A549 (cell line): Measurements from ENCODE around the gene URI1. TPM values are rescaled to one million over a fixed set of nuclear protein-coding genes. Genes with fewer than 3 reads are reported as not detected.

ENCODE experiments used
- ATAC-seq, 2 experiments: fragments of 200-7000 bp in 1 of 2; fragments of >200 bp in 1 of 2; cut with Nextera tagmentation in 1 of 2; cut with Tn5 transposase in 1 of 2; 3 replicates each; pipeline versions ENCODE4 v1.8.0 to v1.9.1; 2018 to 2020; ENCODE audit warnings: mild to moderate bottlenecking in 1 of 2, moderate library complexity in 1 of 2
- CTCF ChIA-PET: fragments of 300-600 bp; sonication (Branson Sonifier 250); formaldehyde crosslinking; extraction: SDS; loops from one replicate; lab custom pipeline; 2021; ENCODE audit warnings: antibody characterized with exemption, inconsistent platforms; lab: Yijun Ruan, JAX
- POLR2A ChIA-PET: fragments of 350-600 bp; formaldehyde crosslinking; extraction: SDS; loops from one replicate; lab custom pipeline; 2021; ENCODE audit warnings: antibody characterized with exemption, inconsistent platforms; lab: Yijun Ruan, JAX
- DNase-seq, 2 experiments: peaks; one replicate each; pipeline versions ENCODE4 v3.0.0 to v3.0.0-alpha.2; 2011 to 2016; ENCODE audit warnings: low read depth in 1 of 2, low spot score in 1 of 2
- FAIRE-seq: peaks from 2 replicates; lab custom pipeline; 2011; peaks lifted over from hg19 to GRCh38; lab: Jason Lieb, UNC
- H3K27ac ChIP-seq, 2 experiments: fragments of >200 bp; sonication (Bioruptor Twin); formaldehyde crosslinking; 3 replicates each; pipeline ENCODE4 v1.5.1; 2016 to 2017
- H3K4me1 ChIP-seq: fragments of >200 bp; sonication (Bioruptor Twin); formaldehyde crosslinking; 3 replicates; pipeline ENCODE4 v1.6.1; 2016
- H3K4me2 ChIP-seq: fragments of >200 bp; sonication (Bioruptor Twin); formaldehyde crosslinking; 3 replicates; pipeline ENCODE4 v1.6.1; 2016
- H3K4me3 ChIP-seq: fragments of >200 bp; sonication (Bioruptor Twin); formaldehyde crosslinking; 3 replicates; pipeline ENCODE4 v1.5.1; 2016
- H3K9me3 ChIP-seq: fragments of >200 bp; sonication (Bioruptor Twin); formaldehyde crosslinking; 3 replicates; pipeline ENCODE4 v1.6.1; 2016
- CBX8 ChIP-seq: fragments of 200-600 bp; sonication (generic); IDR thresholded peaks from 2 replicates; pipeline ENCODE4 v1.6.1; 2016
- EP300 ChIP-seq, 2 experiments: fragments of >200 bp; sonication (Bioruptor Twin); formaldehyde crosslinking; IDR thresholded peaks; 2 replicates in 1 of 2; 3 replicates in 1 of 2; pipeline ENCODE4 v1.6.1; 2016 to 2017
- FOSL2 ChIP-seq, 2 experiments: fragments of 450-650 bp in 1 of 2; fragments of >200 bp in 1 of 2; sonication (Bioruptor Twin) in 1 of 2; formaldehyde crosslinking; IDR thresholded peaks; 2 replicates each; pipeline versions ENCODE4 v1.5.0 to v1.6.1; 2016 to 2020; ENCODE audit warnings: mild to moderate bottlenecking in 1 of 2, moderate library complexity in 1 of 2
- FOXS1 ChIP-seq: fragments of 250-450 bp; sonication (Bioruptor Pico); IDR thresholded peaks from 2 replicates; pipeline ENCODE4 v1.5.0; 2020; ENCODE audit warnings: mild to moderate bottlenecking, moderate library complexity
- GATA3 ChIP-seq: IDR thresholded peaks from 2 replicates; pipeline ENCODE4 v1.6.1; 2012; ENCODE audit warnings: borderline replicate concordance
- HEYL ChIP-seq: fragments of 250-450 bp; sonication (Bioruptor Pico); IDR thresholded peaks from 2 replicates; pipeline ENCODE4 v1.8.0; 2021; ENCODE audit warnings: mild to moderate bottlenecking, moderate library complexity
- HOXA7 ChIP-seq: fragments of 250-450 bp; sonication (Bioruptor Pico); IDR thresholded peaks from 2 replicates; pipeline ENCODE4 v1.5.0; 2020; ENCODE audit warnings: mild to moderate bottlenecking, moderate library complexity
- JUN ChIP-seq, 2 experiments: fragments of >200 bp; sonication (Bioruptor Twin); formaldehyde crosslinking; IDR thresholded peaks; 2 replicates in 1 of 2; 3 replicates in 1 of 2; pipeline ENCODE4 v1.6.1; 2016 to 2017
- RARB ChIP-seq: fragments of 250-450 bp; sonication (Bioruptor Pico); IDR thresholded peaks from 2 replicates; pipeline ENCODE4 v1.8.0; 2021; ENCODE audit warnings: mild to moderate bottlenecking, moderate library complexity
- RCOR1 ChIP-seq: fragments of 150-350 bp; IDR thresholded peaks from 2 replicates; pipeline ENCODE4 v1.6.1; 2014; ENCODE audit warnings: antibody characterized with exemption, low read length, low read depth
- REST ChIP-seq: fragments of 200-600 bp; sonication (generic); IDR thresholded peaks from 2 replicates; pipeline ENCODE4 v1.6.1; 2016; ENCODE audit warnings: antibody characterized with exemption, mild to moderate bottlenecking, moderate library complexity
- TP53 ChIP-seq: fragments of 250-450 bp; sonication (Bioruptor Pico); IDR thresholded peaks from 2 replicates; pipeline ENCODE4 v1.5.0; 2021; ENCODE audit warnings: mild to moderate bottlenecking, moderate library complexity
- ZC3H11A ChIP-seq: fragments of 450-650 bp; IDR thresholded peaks from 2 replicates; pipeline ENCODE4 v1.6.1; 2014; ENCODE audit warnings: antibody characterized with exemption, mild to moderate bottlenecking
- ZSCAN20 ChIP-seq: fragments of 250-450 bp; sonication (Bioruptor Pico); IDR thresholded peaks from 2 replicates; pipeline ENCODE4 v1.8.0; 2022; ENCODE audit warnings: mild to moderate bottlenecking, moderate library complexity
- WGBS: methylation state at CpG from one replicate; pipeline ENCODE4 v1.1.6; 2017; ENCODE audit errors: missing lambda C conversion rate; 5-methylcytosine and 5-hydroxymethylcytosine counted together
- polyA plus RNA-seq, 4 experiments: library from polyadenylated mRNA; depleted of rRNA in 3 of 4; stranded (reverse); fragments of >200 nt; fragmentation: RNase III in 1 of 4; extraction: RNeasy Plus Mini Kit Qiagen cat#74134 plus additional on column Dnase treatment in 1 of 4; gene quantifications; 2 replicates in 3 of 4; 3 replicates in 1 of 4; pipeline ENCODE4 v1.2.3, GENCODE V29; 2011 to 2017
- TF ChIP-seq, protein P1 (sequence below): fragments of >200 bp; sonication (Bioruptor Twin); formaldehyde crosslinking; IDR thresholded peaks from 2 replicates; pipeline ENCODE4 v1.6.1; 2016
- TF ChIP-seq, protein P2 (sequence below): fragments of 450-650 bp; IDR thresholded peaks from 2 replicates; pipeline ENCODE4 v1.6.1; 2014; ENCODE audit warnings: antibody characterized with exemption
- TF ChIP-seq, protein P3 (sequence below): fragments of 250-450 bp; sonication (Bioruptor Pico); IDR thresholded peaks from 2 replicates; pipeline ENCODE4 v1.5.0; 2020; ENCODE audit warnings: low read depth, mild to moderate bottlenecking, moderate library complexity

The URI1 gene
- polyA plus RNA-seq, 2 of the 4 experiments (the other 2 are of a cell fraction): 116 to 228 TPM

- no peak for FAIRE-seq
- no peak overlapping the region for H3K4me3 ChIP-seq
- H3K9me3 ChIP-seq: no peaks in the 10 kb centered on the region
- H3K27ac ChIP-seq: no peak overlapping the region
- no peak overlapping the region for H3K4me2 ChIP-seq
- TF ChIP-seq, protein P1, sequence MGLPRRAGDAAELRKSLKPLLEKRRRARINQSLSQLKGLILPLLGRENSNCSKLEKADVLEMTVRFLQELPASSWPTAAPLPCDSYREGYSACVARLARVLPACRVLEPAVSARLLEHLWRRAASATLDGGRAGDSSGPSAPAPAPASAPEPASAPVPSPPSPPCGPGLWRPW: no peak
- TF ChIP-seq CBX8 (no peak), EP300 (IDR thresholded peaks at IDR 0.05) (no peak), REST (no peak), GATA3 (no peak), ZC3H11A (no peak)
- TF ChIP-seq, protein P2, sequence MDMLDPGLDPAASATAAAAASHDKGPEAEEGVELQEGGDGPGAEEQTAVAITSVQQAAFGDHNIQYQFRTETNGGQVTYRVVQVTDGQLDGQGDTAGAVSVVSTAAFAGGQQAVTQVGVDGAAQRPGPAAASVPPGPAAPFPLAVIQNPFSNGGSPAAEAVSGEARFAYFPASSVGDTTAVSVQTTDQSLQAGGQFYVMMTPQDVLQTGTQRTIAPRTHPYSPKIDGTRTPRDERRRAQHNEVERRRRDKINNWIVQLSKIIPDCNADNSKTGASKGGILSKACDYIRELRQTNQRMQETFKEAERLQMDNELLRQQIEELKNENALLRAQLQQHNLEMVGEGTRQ: no peak
- TF ChIP-seq, all 56 proteins: peak for 0
- no peak for DNase-seq
- ChIA-PET CTCF (no interaction called here), POLR2A (no interaction called here)
- no peaks in the 10 kb centered on the region for H3K4me1 ChIP-seq
- no peak for ATAC-seq
Measured at GRCh38 chr19:30017172-30017571, 75.1 kb downstream of the URI1 start.

- 93% methylated on average over 1 of the region's 1 CpG for WGBS
- CTCF ChIA-PET: interaction anchor here (0.6 to 0.7 kb wide), 3 partner anchors 209 to 1668 kb away, joined by 3 read pairs; no protein-coding TSS in a partner anchor
- POLR2A ChIA-PET: no interaction called here
- ATAC-seq: no peak
- Histone ChIP-seq H3K4me1 (no peaks in the 10 kb centered on the region), H3K27ac (no peak overlapping the region), H3K9me3 (peaks cover 5% of the 10 kb centered on the region; the same call in 1 of the 3 replicates), H3K4me3 (no peak overlapping the region), H3K4me2 (no peak overlapping the region)
- no peak for TF ChIP-seq RARB (CRISPR knock-in tag)
- TF ChIP-seq, protein P3, sequence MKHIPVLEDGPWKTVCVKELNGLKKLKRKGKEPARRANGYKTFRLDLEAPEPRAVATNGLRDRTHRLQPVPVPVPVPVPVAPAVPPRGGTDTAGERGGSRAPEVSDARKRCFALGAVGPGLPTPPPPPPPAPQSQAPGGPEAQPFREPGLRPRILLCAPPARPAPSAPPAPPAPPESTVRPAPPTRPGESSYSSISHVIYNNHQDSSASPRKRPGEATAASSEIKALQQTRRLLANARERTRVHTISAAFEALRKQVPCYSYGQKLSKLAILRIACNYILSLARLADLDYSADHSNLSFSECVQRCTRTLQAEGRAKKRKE (CRISPR knock-in tag): no peak
- no peak for TF ChIP-seq RCOR1
- no peak for TF ChIP-seq HOXA7 (CRISPR knock-in tag)
- no peak for TF ChIP-seq TP53 (CRISPR knock-in tag)
- no peak for TF ChIP-seq HEYL (CRISPR knock-in tag)
- no peak for TF ChIP-seq FOSL2 (IDR thresholded peaks at IDR 0.05)
- TF ChIP-seq FOSL2 (CRISPR knock-in tag; IDR thresholded peaks at IDR 0.05): no peak
- no peak for TF ChIP-seq ZSCAN20 (CRISPR knock-in tag)
- FAIRE-seq: no peak
- DNase-seq: no peak
Measured at GRCh38 chr19:30020189-30020588, 78.2 kb downstream of the URI1 start.

DNA sequence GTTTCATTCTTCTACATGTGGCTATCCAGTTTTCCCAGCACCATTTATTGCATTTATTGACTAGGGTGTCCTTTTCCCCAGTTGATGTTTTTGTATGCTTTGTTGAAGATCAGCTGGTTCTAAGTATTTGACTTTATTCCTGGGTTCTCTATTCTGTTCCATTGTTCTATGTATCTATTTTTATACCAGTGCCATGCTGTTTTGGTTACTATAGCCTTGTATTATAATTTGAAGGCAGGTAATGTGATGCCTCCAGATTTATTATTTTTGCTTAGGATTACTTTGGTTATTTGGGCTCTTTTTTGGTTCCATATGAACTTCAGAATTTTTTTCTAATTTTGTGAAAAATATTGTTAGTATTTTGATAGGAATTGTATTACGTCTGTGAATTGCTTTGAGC is 80.6 kb downstream of the URI1 start:
- ChIA-PET CTCF (interaction anchor here (1.1 to 1.6 kb wide), 2 partner anchors 21 to 262 kb away, joined by 3 to 4 read pairs; no protein-coding TSS in a partner anchor), POLR2A (no interaction called here)
- H3K4me1 ChIP-seq: no peaks in the 10 kb centered on the region
- DNase-seq (no peak), ATAC-seq (no peak)
- no peak overlapping the region for H3K4me3 ChIP-seq
- TF ChIP-seq FOXS1 (CRISPR knock-in tag): no peak
- no peak for TF ChIP-seq ZC3H11A
- TF ChIP-seq, protein P2: no peak
- TF ChIP-seq JUN (IDR thresholded peaks at IDR 0.05): no peak
- TF ChIP-seq, all 56 proteins: peak for 0
- Histone ChIP-seq H3K9me3 (peaks cover 5% of the 10 kb centered on the region; the same call in 1 of the 3 replicates), H3K27ac (no peak overlapping the region), H3K4me2 (no peak overlapping the region)
- 94% methylated on average over 1 of the region's 1 CpG for WGBS
- FAIRE-seq: peak; percentile 99
